ENCODE data around the gene SFXN5.

Gene SFXN5

GRCh38 chr2:72991439-72991725 lies 80.1 kb downstream of the SFXN5 start:
- Histone ChIP-seq H3K27ac (ENCODE audit: low read depth, low read length, poor library complexity, severe bottlenecking) (no peak overlapping the region), H2AFZ (ENCODE audit: low read length) (no peak overlapping the region), H3K27me3 (ENCODE audit: insufficient read depth, low read length) (peaks cover 4% of the 10 kb centered on the region; the same call in 1 of the 2 replicates), H3K4me1 (ENCODE audit: insufficient read depth, low read length, severe bottlenecking) (no peaks in the 10 kb centered on the region), H3K9me3 (ENCODE audit: low read length) (no peaks in the 10 kb centered on the region), H3K4me2 (ENCODE audit: low read length) (no peak overlapping the region), H3K36me3 (ENCODE audit: insufficient read depth, low read length) (no peaks in the 10 kb centered on the region), H3K4me3 (ENCODE audit: low read depth, low read length, poor library complexity, severe bottlenecking) (no peak overlapping the region), H3K79me2 (ENCODE audit: insufficient read depth, low read length) (no peaks in the 10 kb centered on the region), H3F3A (ENCODE audit: insufficient read depth, low read length) (no peaks in the 10 kb centered on the region), H3K9me2 (ENCODE audit: low read depth, low read length) (no peaks in the 10 kb centered on the region), H3K9ac (ENCODE audit: low read length) (no peak overlapping the region), H4K20me1 (ENCODE audit: insufficient read depth, low read length) (no peaks in the 10 kb centered on the region)
- no peak for TF ChIP-seq EZH2 (IDR thresholded peaks at IDR 0.05; ENCODE audit: borderline replicate concordance, low read length)
- no peak for TF ChIP-seq CTCF (IDR thresholded peaks at IDR 0.05; ENCODE audit: low read length)

GRCh38 chr2:72990695-72991438 lies 80.6 kb downstream of the SFXN5 start:
- H2AFZ ChIP-seq (ENCODE audit: low read length): no peak overlapping the region
- H3K9ac ChIP-seq (ENCODE audit: low read length): no peak overlapping the region
- no peaks in the 10 kb centered on the region for H3K79me2 ChIP-seq (ENCODE audit: insufficient read depth, low read length)
- no peaks in the 10 kb centered on the region for H3K4me1 ChIP-seq (ENCODE audit: insufficient read depth, low read length, severe bottlenecking)
- H3K27me3 ChIP-seq (ENCODE audit: insufficient read depth, low read length): peaks cover 4% of the 10 kb centered on the region; the same call in 1 of the 2 replicates
- no peak overlapping the region for H3K4me3 ChIP-seq (ENCODE audit: low read depth, low read length, poor library complexity, severe bottlenecking)
- TF ChIP-seq EZH2 (IDR thresholded peaks at IDR 0.05; ENCODE audit: borderline replicate concordance, low read length) (no peak), CTCF (IDR thresholded peaks at IDR 0.05; ENCODE audit: low read length) (no peak)
- no peaks in the 10 kb centered on the region for H4K20me1 ChIP-seq (ENCODE audit: insufficient read depth, low read length)
- H3K9me2 ChIP-seq (ENCODE audit: low read depth, low read length): no peaks in the 10 kb centered on the region
- no peak overlapping the region for H3K4me2 ChIP-seq (ENCODE audit: low read length)
- H3F3A ChIP-seq (ENCODE audit: insufficient read depth, low read length): no peaks in the 10 kb centered on the region
- H3K27ac ChIP-seq (ENCODE audit: low read depth, low read length, poor library complexity, severe bottlenecking): no peak overlapping the region
- H3K36me3 ChIP-seq (ENCODE audit: insufficient read depth, low read length): no peaks in the 10 kb centered on the region
- H3K9me3 ChIP-seq (ENCODE audit: low read length): no peaks in the 10 kb centered on the region

GRCh38 chr2:72989770-72990556 lies 81.5 kb downstream of the SFXN5 start:
- H3K9ac ChIP-seq (ENCODE audit: low read length): no peak overlapping the region
- no peaks in the 10 kb centered on the region for H3K4me1 ChIP-seq (ENCODE audit: insufficient read depth, low read length, severe bottlenecking)
- H4K20me1 ChIP-seq (ENCODE audit: insufficient read depth, low read length): no peaks in the 10 kb centered on the region
- no peak for TF ChIP-seq EZH2 (IDR thresholded peaks at IDR 0.05; ENCODE audit: borderline replicate concordance, low read length)
- TF ChIP-seq CTCF (IDR thresholded peaks at IDR 0.05; ENCODE audit: low read length): no peak
- H3F3A ChIP-seq (ENCODE audit: insufficient read depth, low read length): no peaks in the 10 kb centered on the region
- no peak overlapping the region for H2AFZ ChIP-seq (ENCODE audit: low read length)
- no peak overlapping the region for H3K4me2 ChIP-seq (ENCODE audit: low read length)
- no peaks in the 10 kb centered on the region for H3K9me2 ChIP-seq (ENCODE audit: low read depth, low read length)
- H3K36me3 ChIP-seq (ENCODE audit: insufficient read depth, low read length): no peaks in the 10 kb centered on the region
- no peak overlapping the region for H3K4me3 ChIP-seq (ENCODE audit: low read depth, low read length, poor library complexity, severe bottlenecking)
- no peaks in the 10 kb centered on the region for H3K79me2 ChIP-seq (ENCODE audit: insufficient read depth, low read length)
- H3K27ac ChIP-seq (ENCODE audit: low read depth, low read length, poor library complexity, severe bottlenecking): no peak overlapping the region
- H3K27me3 ChIP-seq (ENCODE audit: insufficient read depth, low read length): peaks cover 4% of the 10 kb centered on the region; the same call in 1 of the 2 replicates
- H3K9me3 ChIP-seq (ENCODE audit: low read length): no peaks in the 10 kb centered on the region
